DMS 273 (cell line): ENCODE data around the gene TIMM22.
"Not testable (repeated sequence)": the region's sequence is repeated elsewhere in the genome, so short reads cannot be mapped to it uniquely, and the experiment has no call there.

Experiments
- DNase-seq: peaks from one replicate; lab custom pipeline; 2025; ENCODE audit not compliant: unreplicated experiment; lab: John Stamatoyannopoulos, UW

The TIMM22 gene

DNA sequence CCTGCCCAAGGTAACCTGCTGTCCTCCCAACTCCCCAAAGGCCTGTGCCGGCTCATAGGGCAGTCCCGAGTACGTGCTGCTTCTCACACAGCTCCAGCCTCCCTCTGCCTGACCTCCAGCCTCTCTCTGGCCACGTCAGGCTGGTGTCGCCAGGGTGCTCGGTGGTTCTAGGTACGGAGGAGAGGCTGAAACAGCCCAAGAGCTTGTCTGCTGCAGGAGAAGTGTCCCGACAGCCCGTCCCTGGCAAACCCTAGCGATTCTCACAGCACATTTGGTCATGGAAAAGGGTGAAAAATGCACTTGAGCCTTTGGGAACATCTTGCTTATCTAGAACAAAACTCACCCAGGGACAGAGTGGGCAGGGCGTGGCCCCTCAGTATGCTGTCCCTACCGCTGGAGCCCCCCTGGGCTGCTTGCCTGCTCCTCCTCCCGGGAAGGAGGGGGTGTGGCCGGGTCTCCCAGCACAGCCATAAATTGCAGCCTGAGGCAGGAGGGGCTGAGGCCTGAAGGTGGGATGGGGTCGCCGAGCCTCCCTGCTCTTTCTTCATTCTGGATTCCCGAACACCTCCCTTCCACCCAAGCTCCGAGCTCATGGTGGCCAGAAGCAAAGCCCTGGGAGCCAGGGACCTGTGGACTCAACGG, 40.4 kb downstream of the TIMM22 start:
- DNase-seq, result no peak

DNA sequence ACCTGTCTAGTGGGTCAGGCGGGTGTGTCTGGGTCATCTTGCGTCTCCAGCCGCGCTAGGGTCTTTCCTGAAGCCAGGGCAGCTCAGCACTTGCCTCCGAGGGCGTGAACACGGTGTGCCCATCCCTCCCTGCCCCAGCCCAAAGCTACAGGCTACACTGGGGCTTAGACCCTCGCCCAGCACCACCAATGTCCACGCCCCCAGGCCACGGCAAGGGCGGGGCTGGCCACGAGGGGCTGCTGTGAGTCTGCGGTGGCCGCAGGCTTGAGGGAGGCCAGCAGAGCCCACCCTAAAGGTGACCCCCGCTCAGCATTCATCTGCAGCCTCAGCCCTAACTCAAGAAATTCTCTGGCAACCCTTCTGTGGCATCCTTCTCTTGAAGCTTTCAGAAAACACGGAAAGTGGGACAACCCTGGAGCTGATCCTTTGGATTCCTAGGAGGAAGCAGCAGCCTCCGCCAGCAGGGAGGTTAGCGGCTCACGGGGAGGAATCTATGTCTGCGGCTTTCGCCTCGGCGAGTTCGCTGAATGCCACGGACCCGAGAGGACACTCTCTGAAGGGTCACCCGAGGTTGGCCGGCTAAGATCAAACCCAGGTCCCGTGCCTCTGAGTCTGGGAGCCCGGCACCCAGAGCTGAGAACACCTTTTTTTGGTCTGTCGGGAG, 41.7 kb downstream of the TIMM22 start:
- DNase-seq, result peak; percentile 11

DNA sequence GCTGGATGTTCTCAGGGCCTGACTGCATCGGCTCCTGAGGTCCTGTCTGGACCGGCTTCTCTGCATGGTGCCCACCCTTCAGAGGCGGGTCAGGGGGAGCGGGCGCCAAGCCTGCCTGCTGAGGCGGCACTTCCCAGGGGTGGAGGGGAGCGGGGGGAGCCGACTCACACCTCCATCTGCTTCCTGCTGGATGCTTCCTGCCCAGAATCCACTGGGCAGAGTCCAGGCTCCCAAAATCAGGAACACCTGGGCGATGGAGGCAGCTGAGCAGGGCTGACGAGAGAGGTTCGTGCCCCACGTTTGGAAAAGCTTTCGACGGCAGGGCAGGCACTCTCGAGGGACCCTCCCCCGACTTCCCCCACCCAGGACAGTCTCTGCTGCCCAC, 42.2 kb downstream of the TIMM22 start:
- DNase-seq, result no peak

DNA sequence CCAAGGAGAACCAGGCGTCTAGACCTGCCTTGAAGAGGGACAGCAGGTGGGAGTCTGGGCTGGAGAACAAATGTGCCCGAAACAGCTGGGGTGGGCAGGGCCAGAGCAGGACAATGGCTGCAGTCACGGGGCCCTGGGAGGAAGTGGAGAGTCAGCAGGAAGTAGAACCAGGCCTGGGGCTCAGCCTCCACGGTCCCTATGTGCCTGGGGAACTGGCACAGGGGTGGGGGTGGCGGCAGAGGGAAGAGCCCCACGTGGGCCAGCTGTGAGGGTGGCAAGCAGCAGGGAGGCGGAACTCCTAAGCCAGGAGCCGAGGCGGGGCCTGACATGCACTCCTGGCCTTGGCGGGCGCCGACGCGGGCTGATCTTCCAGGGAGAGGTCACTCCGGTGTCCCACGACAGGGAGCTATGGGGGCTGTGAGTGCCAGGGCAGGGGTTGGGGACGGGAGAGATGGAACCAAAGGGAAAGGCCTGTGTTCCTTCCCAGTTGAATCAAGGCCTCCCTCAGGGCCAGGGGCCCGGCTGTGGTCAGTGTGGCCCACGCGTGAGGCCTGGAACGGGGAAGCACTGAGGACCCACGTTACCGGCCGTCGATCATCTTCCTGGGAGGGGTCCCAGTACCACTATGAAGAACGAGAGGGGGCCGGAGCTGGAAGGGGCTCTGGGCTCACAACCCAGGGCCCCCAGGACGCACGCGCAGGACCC, 42.7 kb downstream of the TIMM22 start:
- peak; percentile 44 for DNase-seq

DNA sequence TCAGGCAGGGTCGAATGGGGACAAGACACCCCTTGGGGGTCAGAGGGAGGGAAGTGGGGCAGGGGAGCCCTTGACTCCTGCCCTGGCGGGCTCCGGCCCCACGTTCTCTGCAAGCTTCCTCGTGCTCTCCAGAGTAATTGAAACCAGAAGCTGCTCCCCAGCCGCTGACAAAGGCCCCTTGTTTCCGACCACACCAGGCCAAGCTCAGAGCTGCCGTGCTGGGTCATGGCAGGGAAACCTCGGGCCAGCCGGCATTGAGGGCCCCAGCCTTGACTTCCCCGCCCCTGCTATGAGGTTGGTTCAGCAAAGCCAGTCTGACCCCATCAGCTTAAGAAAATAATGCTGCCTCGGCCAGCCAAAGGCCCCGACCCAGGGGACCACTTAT, 43.3 kb downstream of the TIMM22 start:
- no peak for DNase-seq

DNA sequence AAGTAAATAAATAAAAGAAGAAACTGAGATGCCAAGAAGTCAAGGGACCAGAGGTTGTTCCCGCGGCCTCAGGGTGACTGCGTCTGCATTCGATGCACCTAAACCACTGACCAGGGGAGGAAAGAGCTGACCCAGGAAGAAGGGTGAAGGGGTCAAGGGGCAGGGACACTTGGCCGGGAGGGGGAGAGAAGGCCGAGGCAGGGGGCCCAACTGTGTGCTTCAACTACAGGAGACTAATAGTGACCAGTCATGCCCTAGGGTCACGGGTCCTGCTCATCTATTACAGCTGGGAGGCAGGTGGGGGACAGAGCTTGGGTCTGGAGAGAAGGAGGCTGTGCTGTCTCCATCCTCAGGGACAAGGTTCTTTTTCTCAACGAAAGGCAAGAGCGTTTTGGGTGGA, 44.8 kb downstream of the TIMM22 start:
- DNase-seq, result no peak

DNA sequence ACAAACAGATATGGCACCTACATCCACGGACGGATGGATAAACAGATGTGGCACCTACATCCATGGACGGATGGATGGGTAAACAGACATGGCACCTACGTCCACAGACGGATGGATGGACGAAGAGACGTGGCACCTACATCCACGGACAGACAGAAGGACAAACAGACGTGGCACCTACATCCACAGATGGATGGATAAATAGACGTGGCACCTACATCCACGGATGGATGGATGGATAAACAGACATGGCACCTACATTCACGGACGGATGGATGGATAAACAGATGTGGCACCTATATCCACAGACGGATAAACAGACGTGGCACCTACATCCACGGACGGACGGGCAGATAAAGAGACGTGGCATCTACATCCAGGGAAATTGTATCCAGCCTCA, 45.6 kb downstream of the TIMM22 start:
- DNase-seq, result no peak

DNA sequence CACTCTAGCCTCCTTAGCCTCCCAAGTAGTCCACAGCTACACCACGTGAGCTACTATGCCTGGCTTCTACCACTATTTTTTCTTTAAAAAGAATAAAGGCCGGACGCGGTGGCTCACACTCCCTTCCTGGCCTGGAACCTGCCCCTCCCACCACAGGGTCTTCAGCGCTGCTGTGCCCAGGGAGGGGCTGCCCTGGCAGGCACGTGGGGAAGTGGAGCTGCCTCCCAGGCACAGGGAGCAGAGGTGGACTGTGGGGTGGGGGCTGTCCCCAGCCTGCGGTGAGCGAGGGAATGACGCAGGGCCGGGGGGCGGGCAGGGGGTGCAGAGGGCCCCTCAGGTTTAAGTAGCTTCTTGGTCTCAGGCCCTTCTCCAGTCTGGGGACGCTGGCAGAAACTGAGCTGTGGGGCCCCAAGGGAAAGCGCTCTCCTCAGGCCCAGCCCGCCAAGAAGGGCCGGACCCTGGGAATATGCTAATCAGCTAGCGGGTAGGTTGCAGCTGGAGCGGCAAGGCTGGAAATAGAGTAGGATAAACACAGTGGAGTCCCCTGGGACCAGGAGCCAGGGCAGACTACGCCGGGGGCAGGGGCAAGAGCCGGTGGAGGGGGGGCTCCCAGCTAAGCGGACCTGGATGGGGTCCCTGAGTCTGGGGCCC, 46.8 kb downstream of the TIMM22 start:
- DNase-seq, result peak; percentile 72

DNA sequence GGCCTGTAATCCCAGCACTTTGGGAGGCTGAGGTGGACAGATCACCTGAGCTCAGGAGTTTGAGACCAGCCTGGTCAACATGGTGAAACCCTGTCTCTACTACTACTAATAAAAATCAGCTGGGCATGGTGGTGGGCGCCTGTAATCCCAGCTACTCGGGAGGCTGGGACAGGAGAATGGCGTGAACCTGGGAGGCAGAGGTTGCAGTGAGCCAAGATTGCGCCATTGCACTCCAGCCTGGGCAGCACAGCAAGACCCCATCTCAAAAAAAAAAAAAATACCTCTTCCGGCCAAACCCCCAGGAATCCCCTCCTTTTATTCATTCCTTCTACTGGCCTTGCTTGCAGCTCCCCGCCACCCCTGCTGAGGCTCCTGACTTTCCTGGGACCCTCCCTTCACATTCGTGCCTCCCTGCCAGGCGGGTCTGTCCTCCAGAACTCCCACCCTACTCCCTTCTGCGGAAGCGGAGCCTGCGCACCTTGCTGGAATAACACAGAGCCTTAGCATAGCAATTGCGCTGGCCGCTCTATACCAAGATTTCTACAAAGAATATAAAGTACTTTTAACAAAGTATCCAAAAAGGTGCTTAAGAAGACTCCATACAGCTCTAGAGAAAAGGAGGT, 47.6 kb downstream of the TIMM22 start:
- DNase-seq, result not testable (repeated sequence)

DNA sequence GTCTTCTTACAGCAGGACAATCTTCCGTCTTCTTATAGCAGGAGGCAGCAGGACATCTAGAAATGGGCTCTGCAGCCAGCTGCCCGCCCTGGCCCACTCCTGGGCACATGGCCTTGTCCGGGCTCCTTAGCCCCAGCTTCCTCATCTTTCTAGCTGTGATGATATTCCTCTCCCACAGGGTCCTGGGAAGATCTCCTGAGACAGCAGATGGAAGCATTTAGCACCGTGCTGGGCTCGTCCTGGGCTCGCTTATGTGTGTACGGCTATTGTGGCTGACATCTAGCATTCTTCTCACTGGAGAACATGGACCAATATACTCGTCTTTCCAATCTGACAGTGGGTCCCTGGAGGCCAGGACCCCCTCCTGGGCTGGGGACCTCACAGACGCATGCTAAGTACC, 48.5 kb downstream of the TIMM22 start:
- no peak for DNase-seq

DNA sequence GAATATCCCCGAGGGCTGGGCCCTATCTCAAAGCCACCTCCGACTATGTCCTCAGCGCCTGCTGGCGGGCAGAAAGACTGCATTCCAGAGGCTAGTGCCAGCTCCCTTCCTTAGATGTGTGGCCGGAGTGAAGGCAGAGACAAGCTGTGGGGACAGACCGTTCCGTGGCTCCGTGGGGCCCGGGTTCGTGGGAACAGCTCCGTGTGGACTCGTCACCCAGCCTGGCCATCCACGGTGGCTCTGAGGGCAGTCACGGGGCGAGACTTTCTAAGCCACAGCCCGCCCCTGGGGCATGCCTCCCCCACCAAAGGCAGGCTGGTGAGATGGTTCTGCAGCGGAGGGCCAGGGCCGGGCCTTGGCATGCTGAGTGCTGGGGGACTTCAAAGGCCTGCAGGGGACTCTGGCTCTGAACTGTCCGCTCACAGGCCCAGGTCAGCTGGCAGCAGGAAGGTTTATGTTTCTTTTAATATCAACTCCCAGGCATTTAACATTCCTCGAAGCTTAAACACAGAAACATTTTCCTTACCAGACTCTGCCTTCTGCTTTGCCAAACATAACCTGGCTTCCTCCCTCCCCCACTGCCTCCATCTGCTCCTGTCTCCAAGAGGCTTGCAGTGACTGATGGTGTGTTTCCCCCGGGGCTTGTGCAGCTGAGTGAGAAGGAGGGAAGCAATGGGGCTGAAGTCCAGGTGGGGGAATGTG, 50.4 kb downstream of the TIMM22 start:
- peak; percentile 91 for DNase-seq

DNA sequence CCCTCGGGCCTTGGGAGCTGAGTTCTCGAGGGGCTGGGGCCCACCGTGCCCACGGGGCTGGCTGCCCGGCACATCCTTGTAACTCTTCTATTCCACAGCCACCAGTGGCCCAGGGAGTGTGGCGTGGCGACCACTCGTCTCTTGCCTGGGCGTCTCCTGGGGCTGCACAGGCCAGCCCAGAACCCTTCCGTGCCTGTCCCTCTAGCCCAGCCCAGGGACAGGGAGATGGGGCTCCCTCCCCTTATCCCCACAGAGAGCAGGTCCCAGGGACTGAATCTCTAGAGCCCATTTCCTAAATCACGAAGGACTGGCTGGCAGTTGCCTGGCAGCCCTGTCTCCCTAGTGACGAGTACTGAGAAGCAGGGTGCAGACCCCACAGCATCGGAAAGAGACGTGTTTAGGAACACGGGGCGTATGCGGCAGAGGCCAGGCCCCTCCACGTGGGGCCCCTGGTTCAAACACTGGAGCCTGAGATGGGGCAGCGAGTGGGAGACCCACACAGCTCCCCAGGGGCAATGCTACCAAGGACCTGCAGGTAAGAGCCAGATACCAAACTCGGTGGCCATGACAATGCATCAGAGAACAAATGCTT, 51.0 kb downstream of the TIMM22 start:
- DNase-seq, result peak; percentile 40

DNA sequence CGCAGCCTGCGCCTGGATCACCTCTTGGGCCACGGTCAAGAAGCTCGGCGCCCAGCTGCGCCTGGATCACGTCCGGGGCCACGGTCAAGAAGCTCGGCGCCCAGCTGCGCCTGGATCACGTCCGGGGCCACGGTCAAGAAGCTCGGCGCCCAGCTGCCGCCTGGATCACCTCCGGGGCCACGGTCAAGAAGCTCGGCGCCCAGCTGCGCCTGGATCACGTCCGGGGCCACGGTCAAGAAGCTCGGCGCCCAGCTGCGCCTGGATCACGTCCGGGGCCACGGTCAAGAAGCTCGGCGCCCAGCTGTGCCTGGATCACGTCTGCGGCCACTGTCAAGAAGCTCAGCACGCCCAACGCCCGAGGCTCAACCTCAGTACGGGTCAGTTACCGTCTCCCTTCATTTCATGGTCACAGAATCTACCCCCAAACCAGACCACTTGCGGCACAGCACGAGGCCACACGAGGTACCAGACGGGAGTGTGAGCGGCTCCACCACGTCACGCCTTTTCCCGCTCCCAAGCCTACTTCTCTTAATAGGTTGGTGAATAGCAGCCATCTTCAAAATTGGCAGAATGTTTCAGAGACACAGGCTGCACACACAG, 51.7 kb downstream of the TIMM22 start:
- not testable (repeated sequence) for DNase-seq

DNA sequence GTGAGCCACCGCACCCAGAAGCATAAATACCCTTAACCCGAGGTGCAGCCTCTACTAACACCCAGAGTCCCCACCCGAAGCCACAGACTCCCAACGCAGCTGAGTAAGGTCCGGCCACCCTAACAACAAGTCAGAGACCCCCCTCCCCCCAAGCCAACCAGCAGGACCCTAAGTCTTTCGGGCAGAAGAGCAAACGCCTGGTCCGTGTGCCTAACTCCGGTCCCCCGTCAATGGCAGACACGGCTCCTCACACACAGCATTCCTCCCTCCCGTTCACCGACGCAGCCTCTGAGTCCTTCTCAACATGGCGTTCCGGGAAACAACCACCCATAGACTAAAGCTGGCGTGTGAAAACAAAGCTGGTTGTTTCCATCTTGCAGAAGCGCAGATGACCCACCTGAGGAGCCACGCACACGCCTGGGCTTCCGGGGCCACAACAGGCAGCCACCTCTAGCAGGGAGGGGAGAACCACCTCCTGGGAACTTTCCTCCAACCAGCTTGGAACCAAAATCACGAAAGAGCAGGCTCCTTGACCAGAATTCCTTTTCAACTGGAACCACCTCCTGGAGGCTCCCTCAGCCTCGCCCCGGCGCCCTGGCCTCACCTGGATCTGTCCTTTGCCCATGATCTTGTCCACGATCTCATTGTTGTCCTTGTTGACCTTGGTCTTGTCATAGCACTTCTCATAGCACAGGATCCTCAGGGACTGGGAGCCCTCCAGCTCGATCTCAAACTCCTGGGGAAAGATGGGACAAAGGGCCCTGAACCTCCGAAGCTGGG, 52.7 kb downstream of the TIMM22 start:
- DNase-seq, result no peak

DNA sequence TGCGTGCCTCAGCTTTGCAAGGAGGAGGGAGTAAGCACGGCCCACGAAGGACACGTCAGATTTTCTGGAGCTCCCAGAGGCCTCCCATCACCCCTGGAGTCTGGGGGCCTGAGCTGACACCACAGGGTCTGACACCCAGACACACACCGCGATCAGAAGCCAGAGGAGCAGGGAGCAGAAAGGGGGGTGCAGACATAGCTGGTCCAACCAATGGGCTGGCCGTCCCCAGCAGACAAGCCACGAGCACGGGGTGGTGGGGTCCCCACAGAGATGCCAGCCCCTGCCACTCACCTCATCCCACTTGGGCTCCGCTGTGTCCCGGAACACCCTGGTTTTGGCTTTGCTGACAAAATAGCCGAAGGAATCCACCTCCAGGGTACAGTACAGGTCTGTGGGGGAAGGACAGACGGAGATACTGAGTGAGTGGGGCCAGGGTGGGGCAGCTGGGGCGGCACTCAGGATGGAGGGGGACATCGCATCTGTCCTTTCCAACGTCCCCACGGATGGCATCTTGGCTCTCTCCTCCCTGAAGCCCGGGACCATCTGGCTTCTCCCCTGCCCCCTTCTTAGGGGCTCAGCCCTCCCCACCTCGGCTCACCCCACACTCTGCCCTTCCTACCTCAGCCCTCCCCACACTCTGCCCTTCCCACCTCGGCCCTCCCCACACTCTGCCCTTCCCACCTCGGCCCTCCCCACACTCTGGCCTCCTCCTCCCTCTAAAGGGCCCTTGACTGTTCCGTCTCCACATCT, 53.5 kb downstream of the TIMM22 start:
- DNase-seq, result peak; percentile 16

DNA sequence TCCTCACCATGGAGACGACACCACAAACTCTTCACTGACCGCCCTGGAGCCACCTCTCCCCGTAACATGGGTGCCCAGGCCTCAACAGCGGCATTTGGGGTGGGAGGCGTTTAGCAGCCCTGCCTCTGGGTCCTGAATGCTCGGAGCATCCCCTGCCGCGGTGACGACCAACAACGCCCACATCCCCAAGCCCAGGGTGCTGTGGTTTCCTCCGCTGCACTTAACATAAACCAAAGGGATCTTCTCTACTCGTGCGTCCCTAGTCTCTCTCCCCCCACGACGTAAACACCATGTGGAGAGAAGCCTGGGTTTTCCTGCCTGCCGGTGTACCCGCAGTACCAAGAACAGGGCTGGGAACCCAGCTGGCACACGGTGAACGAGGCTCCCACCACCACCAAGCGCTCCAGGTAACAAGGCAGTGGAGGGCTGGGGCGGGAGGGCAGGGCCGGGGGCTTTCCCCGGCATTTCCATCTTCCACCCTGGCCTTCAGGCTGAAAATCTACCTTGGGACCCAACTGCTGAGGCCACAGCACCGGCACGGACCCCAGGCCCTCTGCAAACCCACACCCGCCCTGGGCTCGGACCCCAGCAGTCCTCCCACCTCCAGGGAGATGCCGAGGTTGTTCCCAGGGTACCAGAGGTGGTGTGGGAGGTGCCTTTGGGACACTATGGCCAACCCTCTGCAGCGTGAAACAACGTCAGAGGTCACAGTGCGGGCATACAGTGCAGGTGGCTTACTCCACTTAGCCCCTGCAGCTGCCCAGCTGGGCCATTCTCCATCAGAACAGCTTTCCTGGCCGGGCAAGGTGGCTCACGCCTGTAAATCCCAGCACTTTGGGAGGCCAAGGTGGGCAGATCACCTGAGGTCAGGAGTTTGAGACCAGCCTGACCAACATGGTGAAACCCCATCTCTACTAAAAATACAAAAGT, 54.3 kb downstream of the TIMM22 start:
- DNase-seq, result peak; percentile 12
